ENCODE results near the gene IPO5. TPM values are rescaled to one million over a fixed set of nuclear protein-coding genes. Genes with fewer than 3 reads are reported as not detected.
"Not testable (repeated sequence)": the region's sequence is repeated elsewhere in the genome, so short reads cannot be mapped to it uniquely, and the experiment has no call there.

The IPO5 gene
- total RNA-seq, 2 donors from 2014 or later, result 110 to 131 TPM

GRCh38 chr13:98032168-98032567 lies 78.7 kb downstream of the IPO5 start:
- Histone ChIP-seq H3K4me1 (ENCODE audit: control insufficient read depth in 1 of 2, low read depth in 2 of 2) (no peaks in the 10 kb centered on the region), H3K27me3 (replicated peaks; ENCODE audit: insufficient read depth) (no peaks in the 10 kb centered on the region), H3K9me3 (no peaks in the 10 kb centered on the region), H3K4me3 (no peak overlapping the region), H3K36me3 (no peaks in the 10 kb centered on the region), H3K27ac (no peak overlapping the region)
- DNase-seq (ENCODE audit: low spot score), result no peak
- TF ChIP-seq CTCF (IDR thresholded peaks at IDR 0.05), result no peak
- no peak for ATAC-seq (ENCODE audit: insufficient number of reproducible peaks, low FRiP score, low read depth)

GRCh38 chr13:98033277-98034247 lies 80.1 kb downstream of the IPO5 start:
- no peak for DNase-seq (ENCODE audit: low spot score)
- no peaks in the 10 kb centered on the region for H3K27me3 ChIP-seq (replicated peaks; ENCODE audit: insufficient read depth)
- ATAC-seq (ENCODE audit: insufficient number of reproducible peaks, low FRiP score, low read depth), result no peak
- no peaks in the 10 kb centered on the region for H3K4me1 ChIP-seq (ENCODE audit: control insufficient read depth in 1 of 2, low read depth in 2 of 2)
- H3K27ac ChIP-seq, result no peak overlapping the region
- no peaks in the 10 kb centered on the region for H3K9me3 ChIP-seq
- H3K36me3 ChIP-seq, result no peaks in the 10 kb centered on the region
- TF ChIP-seq CTCF (IDR thresholded peaks at IDR 0.05), result no peak
- H3K4me3 ChIP-seq, result no peak overlapping the region

GRCh38 chr13:98035373-98035772 lies 81.9 kb downstream of the IPO5 start:
- H3K4me3 ChIP-seq, result no peak overlapping the region
- no peak for ATAC-seq (ENCODE audit: insufficient number of reproducible peaks, low FRiP score, low read depth)

GRCh38 chr13:98036564-98037302 lies 83.3 kb downstream of the IPO5 start:
- H3K4me3 ChIP-seq; H3K4me1 ChIP-seq (ENCODE audit: control insufficient read depth in 1 of 2, low read depth in 2 of 2); H3K36me3 ChIP-seq; DNase-seq (ENCODE audit: low spot score); ATAC-seq (ENCODE audit: insufficient number of reproducible peaks, low FRiP score, low read depth); H3K27me3 ChIP-seq (replicated peaks; ENCODE audit: insufficient read depth); H3K27ac ChIP-seq; H3K9me3 ChIP-seq: not testable (repeated sequence)

More at GRCh38 chr13:98035373-98035772, 81.9 kb downstream of the IPO5 start:
- DNase-seq (ENCODE audit: low spot score), result no peak
- Histone ChIP-seq H3K36me3 (no peaks in the 10 kb centered on the region), H3K4me1 (ENCODE audit: control insufficient read depth in 1 of 2, low read depth in 2 of 2) (no peaks in the 10 kb centered on the region), H3K9me3 (no peaks in the 10 kb centered on the region), H3K27me3 (replicated peaks; ENCODE audit: insufficient read depth) (no peaks in the 10 kb centered on the region), H3K27ac (no peak overlapping the region)
- TF ChIP-seq CTCF (IDR thresholded peaks at IDR 0.05), result no peak

- Histone ChIP-seq H3K27me3 (replicated peaks; ENCODE audit: insufficient read depth) (no peaks in the 10 kb centered on the region), H3K9me3 (no peaks in the 10 kb centered on the region), H3K36me3 (no peaks in the 10 kb centered on the region), H3K4me1 (ENCODE audit: control insufficient read depth in 1 of 2, low read depth in 2 of 2) (no peaks in the 10 kb centered on the region), H3K4me3 (no peak overlapping the region), H3K27ac (no peak overlapping the region)
- no peak for TF ChIP-seq CTCF (IDR thresholded peaks at IDR 0.05)
- ATAC-seq (ENCODE audit: insufficient number of reproducible peaks, low FRiP score, low read depth) (no peak), DNase-seq (ENCODE audit: low spot score) (no peak)
Measured at GRCh38 chr13:98039261-98039660, 85.8 kb downstream of the IPO5 start.
